Stimulated activated effector memory CD8-positive, alpha-beta T cell treated with anti-CD3 and anti-CD28 coated beads, Interleukin-12 subunit alpha, Interleukin-12 subunit beta, amount 100 ng/mL, for 72 hours (primary cell): Measurements from ENCODE around the gene ZNF2.

Experiments
- ATAC-seq: fragments of 150-1000 bp; cut with Tn5 transposase; 2 replicates; pipeline ENCODE4 v1.10.0; 2021
- DNase-seq, 2 donors: peaks; one replicate each; pipeline ENCODE4 v3.0.0; 2021 to 2022; ENCODE audit warnings: low spot score in 2 of 2
- H3K27ac Mint-ChIP-seq: one replicate; pipeline ENCODE4 v1.8.0; 2022; ENCODE audit warnings: mild to moderate bottlenecking, mixed read lengths
- H3K36me3 Mint-ChIP-seq: one replicate; pipeline ENCODE4 v1.8.0; 2022; ENCODE audit warnings: mild to moderate bottlenecking, mixed read lengths
- H3K4me1 Mint-ChIP-seq: one replicate; pipeline ENCODE4 v1.8.0; 2022; ENCODE audit warnings: mixed read lengths
- H3K4me3 Mint-ChIP-seq: one replicate; pipeline ENCODE4 v1.8.0; 2022; ENCODE audit warnings: mild to moderate bottlenecking, mixed read lengths
- H3K9me3 Mint-ChIP-seq: one replicate; pipeline ENCODE4 v1.8.0; 2022; ENCODE audit warnings: mixed read lengths

The ZNF2 gene

GRCh38 chr2:95165371-95166064 is at the start of gene ZNF2:
TSS of gene ZNF2 (plus strand) at chr2:95165809. CDS start at chr2:95176227, 10,418 bp downstream.
- Mint-ChIP-seq H3K9me3 (no peaks in the 10 kb centered on the region), H3K4me1 (peaks cover 27% of the 10 kb centered on the region), H3K4me3 (peak within 1 kb of the TSS; percentile 99), H3K36me3 (peaks cover 23% of the 10 kb centered on the region), H3K27ac (peak within 1 kb of the TSS; percentile 97)
- ATAC-seq = peak; percentile 97
- peak; percentile 89 to 97 for DNase-seq

GRCh38 chr2:95121093-95121406 is 44.6 kb upstream of the ZNF2 start:
- DNase-seq (no peak), ATAC-seq (no peak)
- Mint-ChIP-seq H3K9me3 (no peaks in the 10 kb centered on the region), H3K27ac (peak overlapping the region; percentile 96), H3K36me3 (peaks cover 32% of the 10 kb centered on the region), H3K4me3 (peak overlapping the region; percentile 90), H3K4me1 (peaks cover 36% of the 10 kb centered on the region)

- peaks cover 27% of the 10 kb centered on the region for H3K36me3 Mint-ChIP-seq
- H3K4me1 Mint-ChIP-seq = peaks cover 36% of the 10 kb centered on the region
- peak within 1 kb of the TSS; percentile 96 for H3K27ac Mint-ChIP-seq
- H3K4me3 Mint-ChIP-seq = peak within 1 kb of the TSS; percentile 90
- peak; percentile 91 to 95 for DNase-seq
- peak; percentile 95 for ATAC-seq
- no peaks in the 10 kb centered on the region for H3K9me3 Mint-ChIP-seq
These were observed 44.0 kb upstream of the ZNF2 start, which contains the start of gene MRPS5 for GRCh38 chr2:95121407-95122196. TSS of gene MRPS5 (minus strand) at chr2:95121808. CDS start at chr2:95121791, 17 bp downstream.

DNA sequence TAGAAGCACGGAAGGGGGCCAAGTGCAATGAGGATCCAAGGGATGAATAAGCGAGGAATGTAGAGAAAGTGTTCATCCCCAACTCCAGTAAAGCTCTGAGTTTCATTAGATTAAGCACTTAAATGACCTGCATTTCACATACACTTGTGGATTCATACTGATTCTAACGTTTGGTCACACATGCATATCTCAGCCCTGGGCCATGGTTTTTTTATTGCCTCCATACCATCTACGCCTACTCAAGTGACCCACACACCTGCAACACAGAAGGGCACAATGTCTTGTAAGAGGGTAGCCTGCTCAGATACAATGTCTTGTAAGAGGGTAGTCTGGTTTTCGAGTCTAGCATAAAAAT is 43.4 kb upstream of the ZNF2 start:
- ATAC-seq (peak; percentile 3), DNase-seq (no peak)
- no peaks in the 10 kb centered on the region for H3K9me3 Mint-ChIP-seq
- H3K4me1 Mint-ChIP-seq = peaks cover 36% of the 10 kb centered on the region
- H3K36me3 Mint-ChIP-seq = peaks cover 22% of the 10 kb centered on the region
- peak overlapping the region; percentile 96 for H3K27ac Mint-ChIP-seq
- H3K4me3 Mint-ChIP-seq = peak overlapping the region; percentile 90

DNA sequence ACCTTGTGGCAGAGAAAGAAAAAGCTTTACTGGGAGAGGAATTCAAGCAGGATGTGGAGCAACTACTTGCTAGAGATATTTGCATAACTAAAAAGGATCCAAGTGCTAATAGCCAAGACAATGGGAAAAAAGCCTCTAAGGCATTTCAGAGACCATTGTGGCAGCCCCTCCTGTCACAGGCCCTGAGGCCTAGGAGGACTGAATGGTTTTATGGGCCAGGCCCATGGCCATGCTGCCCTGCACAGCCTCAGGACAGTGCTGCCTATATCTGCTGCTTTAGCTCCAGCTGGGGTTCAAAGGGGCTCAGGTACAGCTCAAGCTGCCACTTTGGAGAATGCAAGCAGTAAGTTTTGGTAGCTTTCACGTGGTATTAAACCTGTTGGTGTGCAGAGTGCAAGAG is 26.9 kb upstream of the ZNF2 start:
- DNase-seq (no peak), ATAC-seq (no peak)
- H3K27ac Mint-ChIP-seq = no peak overlapping the region
- peaks cover 27% of the 10 kb centered on the region for H3K9me3 Mint-ChIP-seq
- H3K36me3 Mint-ChIP-seq = no peaks in the 10 kb centered on the region
- H3K4me1 Mint-ChIP-seq = no peaks in the 10 kb centered on the region
- H3K4me3 Mint-ChIP-seq = no peak overlapping the region

GRCh38 chr2:95143838-95144237 is 21.8 kb upstream of the ZNF2 start:
- Mint-ChIP-seq H3K4me3 (no peak overlapping the region), H3K4me1 (no peaks in the 10 kb centered on the region), H3K36me3 (no peaks in the 10 kb centered on the region), H3K27ac (no peak overlapping the region), H3K9me3 (peaks cover 26% of the 10 kb centered on the region)
- no peak for DNase-seq
- no peak for ATAC-seq

GRCh38 chr2:95149397-95149984 is 16.1 kb upstream of the ZNF2 start:
- DNase-seq (no peak), ATAC-seq (no peak)
- H3K36me3 Mint-ChIP-seq = peaks cover 38% of the 10 kb centered on the region
- H3K4me3 Mint-ChIP-seq = no peak overlapping the region
- H3K4me1 Mint-ChIP-seq = no peaks in the 10 kb centered on the region
- peaks cover 44% of the 10 kb centered on the region for H3K9me3 Mint-ChIP-seq
- H3K27ac Mint-ChIP-seq = no peak overlapping the region

DNA sequence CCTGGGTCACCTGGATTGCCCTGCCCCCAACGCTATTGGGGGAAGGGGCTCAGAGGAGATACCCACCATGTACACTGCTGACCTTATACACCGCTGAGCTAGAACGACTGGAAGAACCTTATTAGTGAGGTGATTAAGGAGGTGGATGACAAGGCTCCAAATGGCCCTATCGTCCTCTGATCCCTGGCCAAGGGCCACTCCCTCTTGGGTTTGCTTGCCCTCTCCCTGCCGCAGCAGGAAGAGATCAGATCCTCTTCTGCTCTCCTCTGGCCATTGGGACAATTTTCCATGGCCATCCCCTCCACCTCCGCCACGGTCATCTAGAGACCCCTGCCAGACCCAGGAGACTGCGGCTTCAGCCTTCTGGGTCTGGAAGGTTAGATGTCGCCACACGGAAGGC is 7.2 kb upstream of the ZNF2 start:
- DNase-seq = no peak
- H3K4me1 Mint-ChIP-seq = peaks cover 17% of the 10 kb centered on the region
- peak overlapping the region; percentile 78 for H3K4me3 Mint-ChIP-seq
- H3K9me3 Mint-ChIP-seq = peaks cover 5% of the 10 kb centered on the region
- ATAC-seq = no peak
- H3K36me3 Mint-ChIP-seq = peaks cover 33% of the 10 kb centered on the region
- H3K27ac Mint-ChIP-seq = peak overlapping the region; percentile 87

DNA sequence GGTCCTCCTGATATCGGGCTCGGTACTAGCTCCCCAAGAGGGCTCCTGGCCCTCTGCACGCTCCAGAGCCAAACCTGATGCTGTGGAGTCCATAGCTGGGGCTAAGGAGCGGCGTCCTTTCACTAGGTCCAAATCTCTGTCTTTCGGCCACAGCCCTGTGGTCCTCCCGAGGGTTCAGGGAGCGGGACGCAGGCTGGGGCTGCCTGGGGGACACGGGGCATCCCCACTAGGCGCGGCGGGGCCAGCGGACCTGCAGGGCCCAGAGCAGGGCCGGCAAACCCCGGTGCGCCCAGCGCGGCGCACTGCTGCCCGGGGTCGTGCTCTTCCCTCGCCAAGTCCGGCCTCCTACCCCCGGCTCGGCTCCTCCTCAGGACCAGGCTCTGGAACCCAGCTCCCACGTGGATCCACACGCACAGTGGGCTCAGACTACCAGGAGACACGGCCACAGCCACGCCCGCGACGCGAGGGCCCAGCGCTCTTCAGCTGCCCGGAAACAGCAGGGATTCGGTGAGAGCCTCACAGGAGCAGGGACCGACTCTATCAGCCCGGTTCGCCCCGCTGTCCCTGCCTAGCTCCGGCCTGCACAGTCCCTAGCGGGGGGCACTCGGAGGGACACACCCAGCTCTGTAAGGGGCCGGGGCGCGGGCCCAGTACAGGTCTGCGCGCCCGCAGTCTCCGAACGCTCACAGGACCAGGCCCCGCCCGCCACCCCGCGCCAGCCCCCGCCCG is 6.6 kb upstream of the ZNF2 start:
- H3K4me1 Mint-ChIP-seq = peaks cover 17% of the 10 kb centered on the region
- H3K9me3 Mint-ChIP-seq = peaks cover 4% of the 10 kb centered on the region
- H3K27ac Mint-ChIP-seq = peak overlapping the region; percentile 87
- H3K4me3 Mint-ChIP-seq = peak overlapping the region; percentile 78
- ATAC-seq (peak; percentile 74), DNase-seq (peak; percentile 40 to 73)
- peaks cover 32% of the 10 kb centered on the region for H3K36me3 Mint-ChIP-seq

GRCh38 chr2:95159690-95160449 is 5.7 kb upstream of the ZNF2 start, which contains the start of gene ZNF514:
TSS of gene ZNF514 (minus strand) at chr2:95159848. CDS start at chr2:95153253, 6,595 bp downstream.
- Mint-ChIP-seq H3K4me3 (peak within 1 kb of the TSS; percentile 78), H3K36me3 (peaks cover 30% of the 10 kb centered on the region), H3K4me1 (peaks cover 24% of the 10 kb centered on the region), H3K9me3 (peaks cover 4% of the 10 kb centered on the region), H3K27ac (peak within 1 kb of the TSS; percentile 87)
- DNase-seq = peak; percentile 73 to 82
- peak; percentile 94 for ATAC-seq

- DNase-seq = no peak
- H3K4me3 Mint-ChIP-seq = peak overlapping the region; percentile 99
- H3K4me1 Mint-ChIP-seq = peaks cover 27% of the 10 kb centered on the region
- peak; percentile 4 for ATAC-seq
- peaks cover 28% of the 10 kb centered on the region for H3K36me3 Mint-ChIP-seq
- H3K27ac Mint-ChIP-seq = peak overlapping the region; percentile 97
- H3K9me3 Mint-ChIP-seq = no peaks in the 10 kb centered on the region
These were observed 609 bp upstream of the ZNF2 start for GRCh38 chr2:95165030-95165370.

DNA sequence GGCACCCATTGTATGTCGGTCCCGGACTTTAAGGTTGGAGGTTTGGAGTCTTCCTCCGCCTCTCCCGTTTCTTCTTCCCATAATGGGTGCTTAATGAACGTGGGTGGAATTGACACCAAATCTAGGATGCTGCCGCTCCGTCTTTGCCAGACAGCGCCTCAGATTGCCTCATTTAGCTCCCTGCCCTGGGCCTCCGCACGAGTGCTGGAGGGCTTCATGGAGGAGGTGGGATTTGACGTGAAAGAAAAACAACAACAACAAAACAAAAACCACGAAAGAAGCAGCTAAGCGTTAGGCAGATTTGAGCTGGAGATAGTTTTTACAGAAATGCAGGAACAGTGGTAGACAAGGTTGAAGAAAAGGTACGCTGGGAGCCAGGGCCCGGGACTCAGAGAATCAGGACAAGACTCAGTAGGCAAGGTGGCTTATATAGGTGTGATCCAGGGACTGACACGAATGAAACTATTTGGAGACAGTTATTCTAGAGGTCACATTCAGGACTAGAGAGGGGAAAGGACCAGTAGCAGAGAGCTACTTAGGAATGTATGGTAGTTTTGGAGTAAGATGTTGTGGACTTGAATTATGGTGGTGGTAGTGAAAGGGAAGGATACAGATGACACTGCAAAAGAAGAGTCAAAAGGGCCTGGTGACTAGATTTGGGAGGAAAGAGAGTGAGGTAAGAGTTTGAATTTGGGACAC is 605 bp downstream of the ZNF2 start:
- Mint-ChIP-seq H3K27ac (peak overlapping the region; percentile 97), H3K36me3 (peaks cover 23% of the 10 kb centered on the region), H3K4me3 (peak overlapping the region; percentile 99), H3K9me3 (no peaks in the 10 kb centered on the region), H3K4me1 (peaks cover 27% of the 10 kb centered on the region)
- no peak for DNase-seq
- peak; percentile 12 for ATAC-seq

- Mint-ChIP-seq H3K36me3 (no peaks in the 10 kb centered on the region), H3K27ac (no peak overlapping the region), H3K9me3 (no peaks in the 10 kb centered on the region), H3K4me3 (no peak overlapping the region), H3K4me1 (peaks cover 13% of the 10 kb centered on the region)
- no peak for DNase-seq
- no peak for ATAC-seq
These were observed 6.3 kb downstream of the ZNF2 start for GRCh38 chr2:95171902-95172301.

DNA sequence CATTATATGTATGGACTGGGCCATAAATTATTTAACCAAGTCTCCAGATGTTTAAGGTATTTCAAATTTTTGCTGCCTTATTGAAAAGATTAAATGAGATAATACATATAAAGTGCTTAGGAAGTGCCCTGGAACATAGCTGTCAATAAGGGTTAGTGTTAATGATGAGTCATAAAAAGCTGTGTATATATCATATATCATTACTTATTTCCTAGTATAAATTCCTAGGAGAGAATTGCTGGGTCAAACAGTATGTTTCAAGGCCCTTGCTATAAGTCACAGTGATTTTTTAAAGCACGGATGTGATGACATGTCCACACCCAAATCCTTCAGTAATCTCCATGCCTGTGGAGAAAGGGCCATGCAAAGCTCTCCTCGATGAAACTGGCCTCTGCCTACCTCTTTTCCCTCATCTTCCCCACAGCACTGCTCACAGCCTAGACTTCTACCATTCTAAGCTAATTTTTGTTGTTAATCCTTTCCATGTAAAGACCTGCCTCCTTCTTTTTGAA is 8.5 kb downstream of the ZNF2 start:
- no peaks in the 10 kb centered on the region for H3K9me3 Mint-ChIP-seq
- peaks cover 12% of the 10 kb centered on the region for H3K4me1 Mint-ChIP-seq
- H3K36me3 Mint-ChIP-seq = peaks cover 20% of the 10 kb centered on the region
- ATAC-seq = no peak
- no peak overlapping the region for H3K4me3 Mint-ChIP-seq
- no peak for DNase-seq
- H3K27ac Mint-ChIP-seq = no peak overlapping the region
